PC-3 (cell line): ENCODE results near the gene TXK. TPM values are rescaled to one million over a fixed set of nuclear protein-coding genes. Genes with fewer than 3 reads are reported as not detected.

ENCODE experiments used
- ATAC-seq: fragments of 200-7000 bp; cut with Tn5 transposase; 2 replicates; pipeline ENCODE4 v1.9.1; 2020; ENCODE audit warnings: mild to moderate bottlenecking, moderate library complexity
- BruUV-seq: library from RNA; stranded (reverse); fragments of 400-500 nt; replicated peaks from 2 replicates; lab custom pipeline; 2021; lab: Mats Ljungman, UMichigan
- CTCF ChIA-PET: fragments of 300-600 bp; sonication (Branson Sonifier 250); formaldehyde crosslinking; loops from one replicate; lab custom pipeline; 2022; ENCODE audit warnings: antibody characterized with exemption; lab: Charles Lee
- POLR2A ChIA-PET: fragments of 300-600 bp; sonication (Branson Sonifier 250); formaldehyde crosslinking; loops from one replicate; lab custom pipeline; 2022; ENCODE audit warnings: antibody characterized with exemption; ENCODE audit not compliant: unreplicated experiment; lab: Charles Lee
- DNase-seq: peaks from one replicate; pipeline ENCODE4 v3.0.0-alpha.2; 2015
- H2AFZ ChIP-seq: fragments of 300-600 bp; sonication (generic); 2 replicates; pipeline ENCODE4 v1.6.0; 2016; ENCODE audit warnings: antibody characterized with exemption, low read length
- H3F3A ChIP-seq: fragments of 300-600 bp; sonication (generic); one replicate; pipeline ENCODE4 v1.6.0; 2017; ENCODE audit warnings: antibody characterized with exemption, low read length, control low read depth, mild to moderate bottlenecking; ENCODE audit not compliant: unreplicated experiment
- H3K27ac ChIP-seq: fragments of 300-600 bp; sonication (generic); 2 replicates; pipeline ENCODE4 v1.5.1; 2016; ENCODE audit warnings: mild to moderate bottlenecking, low read length
- H3K27me3 ChIP-seq: fragments of 300-600 bp; sonication (generic); 2 replicates; pipeline ENCODE4 v1.6.1; 2016; ENCODE audit warnings: low read length, mixed read lengths
- H3K36me3 ChIP-seq: fragments of 300-600 bp; sonication (generic); 2 replicates; pipeline ENCODE4 v1.6.1; 2016; ENCODE audit warnings: low read depth, mixed run types, low read length, mixed read lengths
- H3K4me1 ChIP-seq: fragments of 300-600 bp; sonication (generic); 2 replicates; pipeline ENCODE4 v1.5.1; 2016; ENCODE audit warnings: low read length; ENCODE audit not compliant: insufficient read depth
- H3K4me2 ChIP-seq: fragments of 300-600 bp; sonication (generic); 2 replicates; pipeline ENCODE4 v1.6.0; 2016; ENCODE audit warnings: low read length
- H3K4me3 ChIP-seq: fragments of 300-600 bp; sonication (generic); 2 replicates; pipeline ENCODE4 v1.5.1; 2016; ENCODE audit warnings: mild to moderate bottlenecking, low read length, mixed read lengths
- H3K79me2 ChIP-seq: fragments of 300-600 bp; sonication (generic); 2 replicates; pipeline ENCODE4 v1.6.1; 2017; ENCODE audit warnings: low read length, mixed read lengths
- H3K9ac ChIP-seq: fragments of 300-600 bp; sonication (generic); 2 replicates; pipeline ENCODE4 v1.6.0; 2016; ENCODE audit warnings: mild to moderate bottlenecking, low read length
- H3K9me2 ChIP-seq: fragments of 300-600 bp; sonication (generic); replicated peaks from 2 replicates; pipeline ENCODE4 v1.6.1; 2016; ENCODE audit warnings: mixed run types, low read length, mixed read lengths
- H3K9me3 ChIP-seq: fragments of 300-600 bp; sonication (generic); 2 replicates; pipeline ENCODE4 v1.6.1; 2016; ENCODE audit warnings: low read length, mixed read lengths
- H4K20me1 ChIP-seq: fragments of 300-600 bp; sonication (generic); 2 replicates; pipeline ENCODE4 v1.6.1; 2016; ENCODE audit warnings: low read length, mixed read lengths
- EZH2 ChIP-seq: fragments of 300-600 bp; sonication (generic); IDR thresholded peaks from one replicate; pipeline ENCODE4 v1.6.1; 2017; ENCODE audit warnings: antibody characterized with exemption, mild to moderate bottlenecking, low read length; ENCODE audit not compliant: unreplicated experiment
- EZH2phosphoT487 ChIP-seq: fragments of 300-600 bp; sonication (generic); IDR thresholded peaks from 2 replicates; pipeline ENCODE4 v1.6.1; 2018; ENCODE audit warnings: mild to moderate bottlenecking, antibody characterized with exemption, low read length, borderline replicate concordance
- intact Hi-C: fragments of 100-400 bp; cut with micrococcal nuclease; formaldehyde crosslinking; loops from 2 replicates; pipeline ENCODE4 v1.9.0; 2023
- total RNA-seq: library from RNA; depleted of rRNA; stranded (reverse); fragments of >200 nt; gene quantifications from 2 replicates; pipeline ENCODE4 v1.2.3, GENCODE V29; 2014
- TF ChIP-seq, protein P1 (sequence below): fragments of 300-600 bp; sonication (generic); conservative IDR thresholded peaks from 2 replicates; pipeline ENCODE4 v1.5.1; 2017; ENCODE audit warnings: antibody characterized with exemption, low read depth, mild to moderate bottlenecking, low read length

The TXK gene
- total RNA-seq, 1 experiment from 2014 or later, result 2.6 TPM

DNA sequence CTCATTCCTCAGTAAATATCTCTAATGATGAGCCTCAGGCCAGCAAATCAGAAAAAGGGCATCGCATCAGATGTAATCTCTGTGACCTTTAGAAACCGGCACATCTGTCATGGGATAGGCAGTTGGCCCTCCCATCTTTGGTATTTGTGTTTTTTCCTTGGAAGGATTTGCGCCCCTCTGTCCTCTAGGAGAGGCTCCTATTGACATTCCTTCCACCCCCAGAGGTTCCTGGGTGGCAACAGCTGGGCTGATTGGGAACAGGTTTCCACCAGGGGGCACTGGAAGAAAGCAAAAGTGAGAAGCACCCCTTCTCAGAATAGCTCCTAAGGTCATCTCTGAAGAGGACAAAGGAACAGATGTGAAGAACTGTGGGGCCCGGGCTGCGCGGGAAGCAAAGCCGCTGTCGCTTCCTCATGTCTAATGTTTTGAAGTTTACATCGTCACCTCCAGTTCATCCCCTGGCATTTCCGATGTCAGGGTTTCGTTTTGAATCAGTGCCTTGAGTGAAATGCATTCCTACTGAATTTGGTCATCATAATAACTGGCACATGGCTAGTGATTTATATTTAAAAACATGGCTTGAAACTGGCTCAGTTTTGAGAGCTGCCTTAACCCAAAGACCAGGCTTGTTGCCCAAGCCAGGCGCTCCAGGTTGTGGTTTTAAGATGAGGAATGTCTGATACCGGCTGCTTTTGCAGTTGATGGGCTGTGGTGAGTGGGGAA, 6.2 kb downstream of the TXK start:
- Histone ChIP-seq H2AFZ (peak overlapping the region; percentile 37), H3K9me2 (no peaks in the 10 kb centered on the region), H3K4me2 (peak overlapping the region; percentile 76), H3K4me3 (peak overlapping the region; percentile 37), H3K4me1 (peaks cover 30% of the 10 kb centered on the region), H3K9me3 (no peaks in the 10 kb centered on the region), H3K79me2 (no peaks in the 10 kb centered on the region), H3K27me3 (no peaks in the 10 kb centered on the region), H3K36me3 (no peaks in the 10 kb centered on the region), H3K9ac (no peak overlapping the region), H3K27ac (peak overlapping the region; percentile 31), H3F3A (no peaks in the 10 kb centered on the region), H4K20me1 (no peaks in the 10 kb centered on the region)
- TF ChIP-seq EZH2phosphoT487, result no peak
- TF ChIP-seq, protein P1, sequence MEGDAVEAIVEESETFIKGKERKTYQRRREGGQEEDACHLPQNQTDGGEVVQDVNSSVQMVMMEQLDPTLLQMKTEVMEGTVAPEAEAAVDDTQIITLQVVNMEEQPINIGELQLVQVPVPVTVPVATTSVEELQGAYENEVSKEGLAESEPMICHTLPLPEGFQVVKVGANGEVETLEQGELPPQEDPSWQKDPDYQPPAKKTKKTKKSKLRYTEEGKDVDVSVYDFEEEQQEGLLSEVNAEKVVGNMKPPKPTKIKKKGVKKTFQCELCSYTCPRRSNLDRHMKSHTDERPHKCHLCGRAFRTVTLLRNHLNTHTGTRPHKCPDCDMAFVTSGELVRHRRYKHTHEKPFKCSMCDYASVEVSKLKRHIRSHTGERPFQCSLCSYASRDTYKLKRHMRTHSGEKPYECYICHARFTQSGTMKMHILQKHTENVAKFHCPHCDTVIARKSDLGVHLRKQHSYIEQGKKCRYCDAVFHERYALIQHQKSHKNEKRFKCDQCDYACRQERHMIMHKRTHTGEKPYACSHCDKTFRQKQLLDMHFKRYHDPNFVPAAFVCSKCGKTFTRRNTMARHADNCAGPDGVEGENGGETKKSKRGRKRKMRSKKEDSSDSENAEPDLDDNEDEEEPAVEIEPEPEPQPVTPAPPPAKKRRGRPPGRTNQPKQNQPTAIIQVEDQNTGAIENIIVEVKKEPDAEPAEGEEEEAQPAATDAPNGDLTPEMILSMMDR, result peak; percentile 75
- intact Hi-C loops, result loop anchor here (5.0 kb wide), 1 partner anchor 139 kb away; the partner anchor contains the start of gene TEC
- no TSS peak for BruUV-seq
- DNase-seq (peak; percentile 91), ATAC-seq (peak; percentile 91)
- ChIA-PET CTCF (interaction anchor here (1.1 to 1.2 kb wide), 3 partner anchors 18 to 151 kb away, joined by 3 to 4 read pairs (median 3); no protein-coding TSS in a partner anchor), POLR2A (interaction anchor here (0.6 to 0.7 kb wide), 2 partner anchors 13 to 110 kb away, joined by 3 to 6 read pairs; no protein-coding TSS in a partner anchor)

- Histone ChIP-seq H3K4me1 (peaks cover 30% of the 10 kb centered on the region), H3K27ac (no peak overlapping the region), H4K20me1 (no peaks in the 10 kb centered on the region), H3K4me3 (peak overlapping the region; percentile 37), H3K9ac (no peak overlapping the region), H3K79me2 (no peaks in the 10 kb centered on the region), H2AFZ (peak overlapping the region; percentile 37), H3K36me3 (no peaks in the 10 kb centered on the region), H3K4me2 (peak overlapping the region; percentile 76), H3F3A (no peaks in the 10 kb centered on the region), H3K27me3 (no peaks in the 10 kb centered on the region), H3K9me2 (no peaks in the 10 kb centered on the region), H3K9me3 (no peaks in the 10 kb centered on the region)
- ATAC-seq, result peak; percentile 8; the same call in 1 of the 2 replicates
- POLR2A ChIA-PET, result no interaction called here
- intact Hi-C loops, result loop anchor here (5.0 kb wide), 1 partner anchor 140 kb away; the partner anchor contains the start of gene TEC
- CTCF ChIA-PET, result interaction anchor here (1.1 to 1.2 kb wide), 3 partner anchors 18 to 152 kb away, joined by 3 to 4 read pairs (median 3); no protein-coding TSS in a partner anchor
- no TSS peak for BruUV-seq
- DNase-seq, result peak; percentile 30
- TF ChIP-seq EZH2 (no peak), EZH2phosphoT487 (no peak)
- TF ChIP-seq, protein P1, result no peak
These were observed 6.8 kb downstream of the TXK start for GRCh38 chr4:48127231-48127630.
